GM12878 (cell line): Measurements from ENCODE around the gene MALT1. TPM values are rescaled to one million over a fixed set of nuclear protein-coding genes. Genes with fewer than 3 reads are reported as not detected.
A peak's percentile ranks its signal among the peaks of the same experiment; 100 is the strongest.

Experiments used
- ATAC-seq: fragments of 200-7000 bp; cut with Tn5 transposase; 3 replicates; pipeline ENCODE4 v1.9.1; 2020; ENCODE audit warnings: mild to moderate bottlenecking, moderate library complexity
- BruUV-seq: library from RNA; stranded (reverse); fragments of 400-500 nt; replicated peaks from 2 replicates; lab custom pipeline; 2021; lab: Mats Ljungman, UMichigan
- CTCF ChIA-PET: fragments of 300-600 bp; sonication (Branson Sonifier 250); formaldehyde crosslinking; extraction: SDS; loops from one replicate; lab custom pipeline; 2021; ENCODE audit warnings: inconsistent platforms; lab: Yijun Ruan, JAX
- POLR2A ChIA-PET: fragments of 350-600 bp; formaldehyde crosslinking; extraction: SDS; loops from one replicate; lab custom pipeline; 2021; ENCODE audit warnings: inconsistent platforms; lab: Charles Lee
- RAD21 ChIA-PET: fragments of 300-600 bp; sonication (Branson Sonifier 250); formaldehyde crosslinking; loops from one replicate; lab custom pipeline; 2023; ENCODE audit warnings: antibody characterized with exemption; ENCODE audit not compliant: unreplicated experiment; lab: Charles Lee
- SMC1A ChIA-PET: fragments of 300-600 bp; sonication (Branson Sonifier 250); formaldehyde crosslinking; loops from one replicate; lab custom pipeline; 2023; ENCODE audit not compliant: unreplicated experiment, uncharacterized antibody; lab: Charles Lee
- DNase-seq: peaks from one replicate; pipeline ENCODE4 v3.0.0-alpha.2; 2011; ENCODE audit warnings: low read depth, low spot score
- FAIRE-seq: peaks from 3 replicates; lab custom pipeline; 2011; peaks lifted over from hg19 to GRCh38; lab: Jason Lieb, UNC
- H2AFZ ChIP-seq: 2 replicates; pipeline ENCODE4 v1.6.0; 2011; ENCODE audit warnings: low read depth, low read length, control low read depth; ENCODE audit not compliant: control insufficient read depth
- H3K27ac ChIP-seq: 2 replicates; pipeline ENCODE4 v1.5.1; 2011; ENCODE audit warnings: control low read depth; ENCODE audit not compliant: control insufficient read depth, insufficient read depth
- H3K27me3 ChIP-seq, 2 experiments: replicated peaks in 1 of 2; 2 replicates each; pipeline versions ENCODE4 v1.6.0 to v1.6.1; 2011; ENCODE audit warnings: low read length in 1 of 2; ENCODE audit not compliant: control insufficient read depth in 2 of 2, insufficient read depth in 2 of 2
- H3K36me3 ChIP-seq, 2 experiments: 2 replicates each; pipeline ENCODE4 v1.5.1; 2011; ENCODE audit warnings: low read length in 1 of 2; ENCODE audit not compliant: control insufficient read depth in 2 of 2, insufficient read depth in 2 of 2
- H3K4me1 ChIP-seq: 2 replicates; pipeline ENCODE4 v1.6.1; 2011; ENCODE audit warnings: mild to moderate bottlenecking, low read length, moderate library complexity, mixed read lengths; ENCODE audit not compliant: control insufficient read depth, insufficient read depth
- H3K4me2 ChIP-seq: 2 replicates; pipeline ENCODE4 v1.6.0; 2011; ENCODE audit warnings: control low read depth; ENCODE audit not compliant: control insufficient read depth, insufficient read depth
- H3K4me3 ChIP-seq: fragments of 200-600 bp; sonication (generic); 2 replicates; pipeline ENCODE4 v1.5.1; 2016
- H3K79me2 ChIP-seq: 2 replicates; pipeline ENCODE4 v1.6.0; 2011; ENCODE audit warnings: low read length; ENCODE audit not compliant: control insufficient read depth, insufficient read depth
- H3K9ac ChIP-seq: 2 replicates; pipeline ENCODE4 v1.8.0; 2011; ENCODE audit warnings: low read length, control low read depth, mixed read lengths; ENCODE audit not compliant: control insufficient read depth, insufficient read depth
- H3K9me3 ChIP-seq: replicated peaks from 3 replicates; pipeline ENCODE4 v1.5.1; 2011; ENCODE audit warnings: mild to moderate bottlenecking, low read length; ENCODE audit not compliant: control insufficient read depth, insufficient read depth
- H4K20me1 ChIP-seq: 2 replicates; pipeline ENCODE4 v1.6.0; 2011; ENCODE audit not compliant: control insufficient read depth, insufficient read depth
- ATF2 ChIP-seq: IDR thresholded peaks from 2 replicates; pipeline ENCODE4 v1.6.1; 2012; ENCODE audit warnings: low read length, inconsistent platforms
- ATF3 ChIP-seq: IDR thresholded peaks from 2 replicates; pipeline ENCODE4 v1.6.1; 2011; ENCODE audit warnings: low read depth, mild to moderate bottlenecking, low read length, moderate library complexity, borderline replicate concordance; ENCODE audit errors: extremely low read depth
- CEBPB ChIP-seq, 2 experiments: fragments of 150-350 bp in 1 of 2; IDR thresholded peaks; 2 replicates each; pipeline ENCODE4 v1.6.1; 2012 to 2014; ENCODE audit warnings: low read depth in 2 of 2, low read length in 2 of 2, borderline replicate concordance in 1 of 2, inconsistent platforms in 1 of 2
- E2F8 ChIP-seq: fragments of 450-650 bp; IDR thresholded peaks from 2 replicates; pipeline ENCODE4 v1.6.1; 2018; ENCODE audit warnings: mild to moderate bottlenecking, low read depth, moderate library complexity; ENCODE audit not compliant: partially characterized antibody
- EGR1 ChIP-seq, 2 experiments: IDR thresholded peaks; 1 replicate in 1 of 2; 2 replicates in 1 of 2; pipeline ENCODE4 v1.6.1; 2011 to 2012; ENCODE audit warnings: low read depth in 2 of 2, low read length in 2 of 2, borderline replicate concordance in 1 of 2, mild to moderate bottlenecking in 1 of 2, moderate library complexity in 1 of 2
- ELK1 ChIP-seq: IDR thresholded peaks from 2 replicates; pipeline ENCODE4 v1.6.1; 2012; ENCODE audit warnings: low read depth, low read length, improper control_type of control experiment
- NR2C1 ChIP-seq: fragments of 450-650 bp; IDR thresholded peaks from 2 replicates; pipeline ENCODE4 v1.6.1; 2017; ENCODE audit warnings: antibody characterized with exemption, mild to moderate bottlenecking, moderate library complexity
- RAD21 ChIP-seq: IDR thresholded peaks from 2 replicates; pipeline ENCODE4 v1.6.1; 2011; ENCODE audit warnings: mild to moderate bottlenecking, low read depth, low read length, moderate library complexity; ENCODE audit not compliant: insufficient read depth
- RELB ChIP-seq: fragments of 450-650 bp; IDR thresholded peaks from 2 replicates; pipeline ENCODE4 v1.6.1; 2017; ENCODE audit warnings: low read depth, mild to moderate bottlenecking, moderate library complexity
- SMAD1 ChIP-seq: fragments of 450-650 bp; IDR thresholded peaks from 2 replicates; pipeline ENCODE4 v1.6.1; 2018; ENCODE audit warnings: mild to moderate bottlenecking, low read depth; ENCODE audit not compliant: partially characterized antibody
- SREBF1 ChIP-seq: IDR thresholded peaks from 2 replicates; pipeline ENCODE4 v1.6.1; 2012; ENCODE audit warnings: mild to moderate bottlenecking, low read length
- TAF1 ChIP-seq: IDR thresholded peaks from 2 replicates; pipeline ENCODE4 v1.6.1; 2011; ENCODE audit warnings: mild to moderate bottlenecking, low read depth, low read length, borderline replicate concordance
- TCF3 ChIP-seq: IDR thresholded peaks from 2 replicates; pipeline ENCODE4 v1.6.1; 2012; ENCODE audit warnings: low read depth, mild to moderate bottlenecking, low read length, borderline replicate concordance; ENCODE audit not compliant: insufficient read depth
- ZNF217 ChIP-seq: fragments of 450-650 bp; IDR thresholded peaks from 2 replicates; pipeline ENCODE4 v1.6.1; 2017; ENCODE audit warnings: antibody characterized with exemption, mild to moderate bottlenecking
- WGBS: methylation state at CpG from one replicate; pipeline ENCODE4 v1.1.6; 2016; ENCODE audit warnings: low lambda C conversion rate; ENCODE audit not compliant: insufficient replicate concordance, insufficient coverage; ENCODE audit errors: missing lambda C conversion rate; 5-methylcytosine and 5-hydroxymethylcytosine counted together
- in situ Hi-C: fragments of 300-500 bp; cut with MboI; formaldehyde crosslinking; loops from 9 replicates; pipeline ENCODE4 v1.14.3; 2018; ENCODE audit warnings: mixed read lengths
- intact Hi-C: fragments of 100-400 bp; cut with micrococcal nuclease; formaldehyde crosslinking; loops from one replicate; pipeline ENCODE4 v1.14.2; 2022; ENCODE audit not compliant: unreplicated experiment
- polyA plus RNA-seq, 11 experiments: library from polyadenylated mRNA; depleted of rRNA in 4 of 11; unstranded in 6 of 11; stranded (reverse) in 5 of 11; fragments of >200 nt; fragmentation: Nextera tagmentation in 4 of 11; fragmentation: Illumina TruSeq in 1 of 11; extraction: Ambion mirVana in 4 of 11; extraction: Trizol in 1 of 11; gene quantifications; 1 replicate in 1 of 11; 2 replicates in 10 of 11; pipeline versions ENCODE4 v1.2.1 to v1.2.3, GENCODE V29; 2011 to 2016; ENCODE audit warnings: inconsistent platforms in 2 of 11, missing spikeins in 2 of 11, low read depth in 1 of 11
- total RNA-seq, 4 experiments: library from RNA; depleted of rRNA in 3 of 4; stranded (reverse); fragments of >200 nt in 3 of 4; fragmentation: Illumina TruSeq in 1 of 4; extraction: Trizol in 1 of 4; gene quantifications; 2 replicates each; pipeline versions ENCODE4 v1.2.1 to v1.2.3, GENCODE V29; 2013 to 2021

MALT1 gene
- total and polyA plus RNA-seq, 10 of the 15 experiments (the other 5 are each of a cell fraction or from before 2014, with no cell fraction given) = 17.6 to 126 (median 45.4) TPM

- BruUV-seq = no TSS peak
- ChIA-PET POLR2A (interaction anchor here (0.7 to 4.5 kb wide), 3 partner anchors 9 to 122 kb away, joined by 3 to 54 read pairs (median 11); partner anchors contain the start of gene MALT1), CTCF (interaction anchor here (0.9 to 5.5 kb wide), 6 partner anchors 9 to 130 kb away, joined by 3 to 58 read pairs (median 8); partner anchors contain the start of gene MALT1), SMC1A (interaction anchor here (1.0 to 29.9 kb wide), 6 partner anchors 9 to 126 kb away, joined by 3 to 682 read pairs (median 6); partner anchors contain the start of gene MALT1), RAD21 (interaction anchor here (2.0 to 6.0 kb wide), 4 partner anchors 11 to 125 kb away, joined by 7 to 171 read pairs (median 62); partner anchors contain the start of gene MALT1)
- H3K27ac ChIP-seq = no peak overlapping the region
- 0% methylated on average over 4 of the region's 4 CpGs for WGBS
- peak overlapping the region; percentile 31 for H3K4me2 ChIP-seq
- in situ Hi-C loops = loop anchor here (25.0 kb wide), 1 partner anchor 1250 kb away; no protein-coding TSS in a partner anchor
- no peaks in the 10 kb centered on the region for H4K20me1 ChIP-seq
- intact Hi-C loops = no loop called here
- H3K9me3 ChIP-seq = no peaks in the 10 kb centered on the region
- DNase-seq = peak; percentile 79
- no peak overlapping the region for H2AFZ ChIP-seq
- peaks cover 31% of the 10 kb centered on the region for H3K4me1 ChIP-seq
- peak overlapping the region; percentile 28; the same call in 1 of the 2 replicates for H3K4me3 ChIP-seq
- H3K27me3 ChIP-seq = no peaks in the 10 kb centered on the region
- FAIRE-seq = no peak
- ATAC-seq = peak; percentile 48
- H3K79me2 ChIP-seq = peaks cover 36% of the 10 kb centered on the region
- H3K9ac ChIP-seq = no peak overlapping the region
- no peaks in the 10 kb centered on the region for H3K36me3 ChIP-seq
- TF ChIP-seq ATF2 = peak; percentile 73
- TF ChIP-seq SMAD1 = no peak
- TF ChIP-seq CEBPB (IDR thresholded peaks at IDR 0.05; ENCODE audit: borderline replicate concordance in 1 of 2, low read depth in 2 of 2, low read length in 2 of 2) = no peak; a peak in 1 of 4 replicates
- peak; percentile 67 for TF ChIP-seq ZNF217
- TF ChIP-seq RAD21 = no peak
- no peak for TF ChIP-seq ATF3
- TF ChIP-seq ELK1 = no peak
- TF ChIP-seq TAF1 = no peak
- TF ChIP-seq SREBF1 = no peak
- peak; percentile 68; the same call in 1 of the 2 replicates for TF ChIP-seq TCF3
- no peak for TF ChIP-seq EGR1 (IDR thresholded peaks at IDR 0.05; ENCODE audit: borderline replicate concordance in 1 of 2, low read depth in 2 of 2, low read length in 2 of 2)
- no peak for TF ChIP-seq E2F8
- TF ChIP-seq NR2C1 = no peak
- TF ChIP-seq RELB = no peak
Observed at GRCh38 chr18:58662118-58662517, 9.1 kb upstream of the MALT1 start.
